OCI-LY1 (cell line): ENCODE results near the gene NAA16.
"Not testable (repeated sequence)": the region's sequence is repeated elsewhere in the genome, so short reads cannot be mapped to it uniquely, and the experiment has no call there.

ENCODE experiments used
- H2AFZ ChIP-seq: fragments of 200-600 bp; sonication (generic), shearing (Covaris generic); 2 replicates; pipeline ENCODE4 v1.6.0; 2014; ENCODE audit warnings: antibody characterized with exemption, mild to moderate bottlenecking, low read length
- H3F3A ChIP-seq: fragments of 200-600 bp; sonication (generic), shearing (Covaris generic); 2 replicates; pipeline ENCODE4 v1.6.0; 2014; ENCODE audit warnings: mild to moderate bottlenecking, antibody characterized with exemption, low read length, moderate library complexity; ENCODE audit not compliant: insufficient read depth
- H3K27ac ChIP-seq: fragments of 200-600 bp; sonication (generic); 2 replicates; pipeline ENCODE4 v1.5.1; 2014; ENCODE audit warnings: low read length, mixed run types, mild to moderate bottlenecking, low read depth; ENCODE audit not compliant: poor library complexity, severe bottlenecking
- H3K27me3 ChIP-seq: fragments of 200-600 bp; sonication (generic); 2 replicates; pipeline ENCODE4 v1.6.0; 2014; ENCODE audit warnings: antibody characterized with exemption, mild to moderate bottlenecking, low read length, moderate library complexity; ENCODE audit not compliant: insufficient read depth
- H3K36me3 ChIP-seq: fragments of 200-600 bp; sonication (generic); 2 replicates; pipeline ENCODE4 v1.6.1; 2014; ENCODE audit warnings: mild to moderate bottlenecking, antibody characterized with exemption, low read length, moderate library complexity, mixed read lengths; ENCODE audit not compliant: insufficient read depth
- H3K4me1 ChIP-seq: fragments of 200-600 bp; sonication (generic); 2 replicates; pipeline ENCODE4 v1.5.1; 2014; ENCODE audit warnings: mild to moderate bottlenecking, low read length, moderate library complexity; ENCODE audit not compliant: insufficient read depth, severe bottlenecking
- H3K4me2 ChIP-seq: fragments of 200-600 bp; sonication (generic), shearing (Covaris generic); 2 replicates; pipeline ENCODE4 v1.6.1; 2014; ENCODE audit warnings: low read length
- H3K4me3 ChIP-seq: fragments of 200-600 bp; sonication (generic); 2 replicates; pipeline ENCODE4 v1.5.1; 2014; ENCODE audit warnings: low read length, low read depth, mild to moderate bottlenecking, mixed read lengths; ENCODE audit not compliant: poor library complexity, severe bottlenecking
- H3K79me2 ChIP-seq: fragments of 200-600 bp; shearing (Covaris generic); 2 replicates; pipeline ENCODE4 v1.6.1; 2016; ENCODE audit warnings: mixed run types, low read length, mixed read lengths; ENCODE audit not compliant: insufficient read depth
- H3K9ac ChIP-seq: fragments of 200-600 bp; sonication (generic), shearing (Covaris generic); 2 replicates; pipeline ENCODE4 v1.6.1; 2014; ENCODE audit warnings: mild to moderate bottlenecking, low read length, mixed read lengths
- H3K9me2 ChIP-seq: fragments of 200-600 bp; sonication (generic), shearing (Covaris generic); 2 replicates; pipeline ENCODE4 v1.6.1; 2014; ENCODE audit warnings: low read depth, mild to moderate bottlenecking, low read length, mixed read lengths
- H3K9me3 ChIP-seq: fragments of 200-600 bp; shearing (Covaris generic); 2 replicates; pipeline ENCODE4 v1.6.1; 2014; ENCODE audit warnings: low read length, mixed read lengths
- H4K20me1 ChIP-seq: fragments of 200-600 bp; sonication (generic), shearing (Covaris generic); 2 replicates; pipeline ENCODE4 v1.6.0; 2016; ENCODE audit warnings: mild to moderate bottlenecking, low read length; ENCODE audit not compliant: insufficient read depth
- EZH2 ChIP-seq: fragments of 200-600 bp; sonication (generic), shearing (Covaris generic); IDR thresholded peaks from 2 replicates; pipeline ENCODE4 v1.8.0; 2017; ENCODE audit warnings: borderline replicate concordance, mixed run types, mild to moderate bottlenecking, antibody characterized with exemption, low read length, moderate library complexity, mixed read lengths
- TF ChIP-seq, protein P1 (sequence below): fragments of 200-600 bp; sonication (generic), shearing (Covaris generic); IDR thresholded peaks from 2 replicates; pipeline ENCODE4 v1.5.1; 2017; ENCODE audit warnings: mild to moderate bottlenecking, antibody characterized with exemption, low read length, moderate library complexity, mixed read lengths

The NAA16 gene

DNA sequence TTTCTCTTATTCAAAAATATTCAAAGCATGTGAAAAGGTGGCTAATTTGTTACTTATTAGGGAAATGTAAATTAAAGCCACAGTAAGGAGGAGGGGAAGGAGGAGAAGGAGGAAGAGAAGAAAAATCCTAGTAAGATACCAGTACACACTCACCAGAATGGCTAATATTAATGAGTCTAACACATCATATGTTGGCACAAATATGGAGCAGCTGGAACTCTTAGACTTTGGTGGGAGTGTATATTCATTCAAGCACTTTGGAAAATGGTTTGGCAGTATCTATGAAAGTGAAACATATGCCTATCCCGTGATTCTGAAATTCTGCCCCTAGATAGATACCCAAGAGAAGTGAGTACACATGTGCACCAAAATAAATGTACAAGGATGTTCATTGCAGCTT is 108.1 kb downstream of the NAA16 start:
- H3K9ac ChIP-seq: no peak overlapping the region
- H3K9me2 ChIP-seq: no peaks in the 10 kb centered on the region
- no peaks in the 10 kb centered on the region for H3K36me3 ChIP-seq
- TF ChIP-seq, protein P1, sequence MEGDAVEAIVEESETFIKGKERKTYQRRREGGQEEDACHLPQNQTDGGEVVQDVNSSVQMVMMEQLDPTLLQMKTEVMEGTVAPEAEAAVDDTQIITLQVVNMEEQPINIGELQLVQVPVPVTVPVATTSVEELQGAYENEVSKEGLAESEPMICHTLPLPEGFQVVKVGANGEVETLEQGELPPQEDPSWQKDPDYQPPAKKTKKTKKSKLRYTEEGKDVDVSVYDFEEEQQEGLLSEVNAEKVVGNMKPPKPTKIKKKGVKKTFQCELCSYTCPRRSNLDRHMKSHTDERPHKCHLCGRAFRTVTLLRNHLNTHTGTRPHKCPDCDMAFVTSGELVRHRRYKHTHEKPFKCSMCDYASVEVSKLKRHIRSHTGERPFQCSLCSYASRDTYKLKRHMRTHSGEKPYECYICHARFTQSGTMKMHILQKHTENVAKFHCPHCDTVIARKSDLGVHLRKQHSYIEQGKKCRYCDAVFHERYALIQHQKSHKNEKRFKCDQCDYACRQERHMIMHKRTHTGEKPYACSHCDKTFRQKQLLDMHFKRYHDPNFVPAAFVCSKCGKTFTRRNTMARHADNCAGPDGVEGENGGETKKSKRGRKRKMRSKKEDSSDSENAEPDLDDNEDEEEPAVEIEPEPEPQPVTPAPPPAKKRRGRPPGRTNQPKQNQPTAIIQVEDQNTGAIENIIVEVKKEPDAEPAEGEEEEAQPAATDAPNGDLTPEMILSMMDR: no peak
- no peak for TF ChIP-seq EZH2
- H3K9me3 ChIP-seq: no peaks in the 10 kb centered on the region
- H3K27me3 ChIP-seq: no peaks in the 10 kb centered on the region
- H3K79me2 ChIP-seq: no peaks in the 10 kb centered on the region
- no peaks in the 10 kb centered on the region for H3F3A ChIP-seq
- no peak overlapping the region for H3K4me2 ChIP-seq
- no peaks in the 10 kb centered on the region for H3K4me1 ChIP-seq
- H3K4me3 ChIP-seq: no peak overlapping the region
- no peaks in the 10 kb centered on the region for H4K20me1 ChIP-seq
- no peak overlapping the region for H3K27ac ChIP-seq
- no peak overlapping the region for H2AFZ ChIP-seq

DNA sequence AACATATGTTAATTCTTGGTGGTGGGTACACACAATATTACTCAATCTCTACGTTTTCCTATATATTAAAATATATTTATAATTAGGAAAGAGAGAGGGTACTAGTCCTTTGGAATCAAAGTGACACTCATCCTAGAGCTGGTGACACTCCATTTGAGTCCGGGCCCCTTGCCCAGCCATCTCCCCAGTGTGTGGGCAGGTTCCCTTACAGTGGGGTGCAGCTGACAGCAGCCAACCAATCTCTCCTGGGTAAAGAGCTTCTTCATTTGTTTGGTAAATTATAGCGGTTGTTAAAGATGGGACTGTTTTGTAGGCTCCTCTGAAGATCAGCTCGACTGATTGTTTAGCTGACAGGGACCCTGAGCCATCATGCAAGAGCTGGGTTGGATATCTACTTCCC is 109.1 kb downstream of the NAA16 start:
- Histone ChIP-seq H3K36me3 (no peaks in the 10 kb centered on the region), H3K4me1 (no peaks in the 10 kb centered on the region), H3K79me2 (no peaks in the 10 kb centered on the region), H3K27ac (no peak overlapping the region), H2AFZ (no peak overlapping the region), H3K9me3 (no peaks in the 10 kb centered on the region), H3K9me2 (no peaks in the 10 kb centered on the region), H3K4me3 (no peak overlapping the region), H4K20me1 (no peaks in the 10 kb centered on the region), H3F3A (no peaks in the 10 kb centered on the region), H3K27me3 (no peaks in the 10 kb centered on the region), H3K9ac (no peak overlapping the region), H3K4me2 (no peak overlapping the region)
- no peak for TF ChIP-seq EZH2
- TF ChIP-seq, protein P1: no peak

DNA sequence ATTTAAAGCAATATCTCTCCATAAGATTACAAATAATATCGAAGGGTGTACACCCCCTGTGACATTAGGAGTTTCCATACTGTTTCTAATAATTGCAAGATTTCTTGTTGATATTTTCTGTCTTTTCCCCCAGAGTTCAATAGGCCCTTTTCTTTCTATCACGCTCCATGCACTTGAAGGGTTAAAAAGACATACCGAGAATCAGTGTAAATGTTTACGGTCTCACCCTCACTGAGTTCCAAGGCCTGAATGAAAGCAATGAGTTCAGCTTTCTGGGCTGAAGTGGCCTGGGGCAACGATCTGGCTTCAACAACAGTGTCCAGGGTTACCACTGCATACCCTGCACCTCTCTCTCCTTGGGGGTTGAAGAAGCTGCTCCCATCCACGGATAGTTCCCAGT is 110.3 kb downstream of the NAA16 start:
- H3K9me2 ChIP-seq, H4K20me1 ChIP-seq, H3K9me3 ChIP-seq, H3K36me3 ChIP-seq, H3K4me2 ChIP-seq, H3K79me2 ChIP-seq, H3K4me3 ChIP-seq, H3F3A ChIP-seq, H3K27me3 ChIP-seq, H3K27ac ChIP-seq, H2AFZ ChIP-seq, H3K9ac ChIP-seq, H3K4me1 ChIP-seq: not testable (repeated sequence)

DNA sequence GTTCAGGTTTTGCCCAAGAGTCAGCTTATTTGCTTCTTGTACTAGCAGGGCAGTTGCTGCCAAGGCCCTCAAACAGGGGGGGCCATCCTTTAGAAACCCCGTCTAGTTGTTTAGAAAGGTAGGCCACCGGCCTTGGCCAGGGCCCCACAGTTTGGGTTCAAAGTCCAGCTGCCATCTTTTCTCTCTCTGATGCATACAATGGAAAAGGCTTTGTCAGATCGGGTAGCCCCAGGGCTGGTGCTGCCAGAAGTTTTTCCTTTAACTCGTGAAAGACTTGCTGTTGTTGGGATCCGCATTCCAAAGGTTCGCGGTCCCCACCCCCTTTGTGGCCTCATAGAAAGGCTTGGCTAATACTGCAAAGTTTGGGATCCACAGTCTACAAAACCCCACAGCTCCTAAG is 110.9 kb downstream of the NAA16 start:
- not testable (repeated sequence) for H4K20me1 ChIP-seq, H3K9ac ChIP-seq, H3K9me3 ChIP-seq, H3F3A ChIP-seq, H3K4me3 ChIP-seq, H2AFZ ChIP-seq, H3K9me2 ChIP-seq, H3K79me2 ChIP-seq, H3K4me2 ChIP-seq, H3K36me3 ChIP-seq, H3K4me1 ChIP-seq, H3K27me3 ChIP-seq, H3K27ac ChIP-seq

DNA sequence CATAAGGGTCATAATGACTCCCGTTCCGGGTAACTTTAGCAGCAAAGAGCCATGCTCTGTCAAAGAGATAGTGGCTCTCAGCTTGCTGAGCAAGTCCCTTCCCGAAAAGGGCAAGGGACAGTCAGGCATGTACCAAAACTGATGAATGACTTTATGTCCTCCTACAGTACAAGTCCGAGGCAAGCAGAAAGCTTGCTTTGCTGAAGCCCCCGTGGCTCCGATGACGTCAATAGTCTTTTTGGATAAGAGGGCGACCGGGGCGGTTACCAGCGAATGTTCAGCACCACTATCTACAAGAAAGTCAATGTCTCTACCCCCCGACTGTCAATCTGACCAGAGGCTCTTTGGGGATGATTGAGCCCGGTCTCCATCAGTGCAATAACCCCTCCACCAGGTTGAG is 112.2 kb downstream of the NAA16 start:
- H4K20me1 ChIP-seq, H3K9ac ChIP-seq, H3K9me3 ChIP-seq, H3K9me2 ChIP-seq, H3K79me2 ChIP-seq, H2AFZ ChIP-seq, H3K4me1 ChIP-seq, H3K4me3 ChIP-seq, H3K36me3 ChIP-seq, H3K27me3 ChIP-seq, H3F3A ChIP-seq, H3K4me2 ChIP-seq, H3K27ac ChIP-seq: not testable (repeated sequence)

DNA sequence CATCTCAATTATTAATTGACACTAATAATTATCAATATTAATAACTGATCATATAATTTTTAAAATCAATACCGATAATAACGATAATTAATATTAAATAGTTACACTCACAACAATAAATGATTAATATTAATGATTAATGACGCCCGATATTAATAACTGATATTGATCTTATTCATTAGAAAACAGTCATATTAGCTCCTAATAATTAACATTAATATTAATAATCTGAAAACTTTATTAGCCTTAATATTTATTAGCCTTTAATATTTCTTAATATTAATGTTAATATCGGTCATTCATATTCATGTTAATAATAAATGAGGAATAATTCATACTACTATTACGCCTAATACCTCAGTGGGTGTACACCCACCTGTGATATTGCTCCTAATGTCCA is 113.6 kb downstream of the NAA16 start:
- H2AFZ ChIP-seq, H3K79me2 ChIP-seq, H3K9ac ChIP-seq, H3K4me1 ChIP-seq, H3K36me3 ChIP-seq, H3K9me2 ChIP-seq, H3F3A ChIP-seq, H3K4me3 ChIP-seq, H3K4me2 ChIP-seq, H3K9me3 ChIP-seq, H4K20me1 ChIP-seq, H3K27ac ChIP-seq, H3K27me3 ChIP-seq: not testable (repeated sequence)
